Hepatocyte (in vitro differentiated cells): Measurements from ENCODE around the gene METTL25. TPM values are rescaled to one million over a fixed set of nuclear protein-coding genes. Genes with fewer than 3 reads are reported as not detected.
A peak's percentile ranks its signal among the peaks of the same experiment; 100 is the strongest.

Source experiments
- DNase-seq: peaks from one replicate; pipeline ENCODE4 v3.0.0-alpha.2; 2016; ENCODE audit warnings: low spot score
- H2AFZ ChIP-seq: fragments of 200-600 bp; sonication (generic); 2 replicates; pipeline ENCODE4 v1.6.0; 2016; ENCODE audit warnings: antibody characterized with exemption, mild to moderate bottlenecking
- H3K27ac ChIP-seq: fragments of 200-600 bp; sonication (generic); 2 replicates; pipeline ENCODE4 v1.5.1; 2016; ENCODE audit warnings: mild to moderate bottlenecking
- H3K27me3 ChIP-seq: fragments of 200-600 bp; sonication (generic); 2 replicates; pipeline ENCODE4 v1.6.1; 2016
- H3K36me3 ChIP-seq: fragments of 200-600 bp; sonication (generic); replicated peaks from 2 replicates; pipeline ENCODE4 v1.5.1; 2016; ENCODE audit warnings: low read depth; ENCODE audit not compliant: insufficient read depth
- H3K4me1 ChIP-seq: fragments of 200-600 bp; sonication (generic); 2 replicates; pipeline ENCODE4 v1.5.1; 2016; ENCODE audit warnings: mild to moderate bottlenecking, moderate library complexity; ENCODE audit not compliant: insufficient read depth
- H3K4me2 ChIP-seq: fragments of 200-600 bp; sonication (generic); 2 replicates; pipeline ENCODE4 v1.6.0; 2016
- H3K4me3 ChIP-seq: fragments of 200-600 bp; sonication (generic); 2 replicates; pipeline ENCODE4 v1.5.1; 2016; ENCODE audit warnings: mild to moderate bottlenecking
- H3K79me2 ChIP-seq: fragments of 200-600 bp; sonication (generic); 2 replicates; pipeline ENCODE4 v1.6.0; 2017; ENCODE audit warnings: mild to moderate bottlenecking
- H3K9me2 ChIP-seq: fragments of 200-600 bp; sonication (generic); replicated peaks from 2 replicates; pipeline ENCODE4 v1.6.0; 2017; ENCODE audit warnings: mild to moderate bottlenecking; ENCODE audit not compliant: insufficient read depth
- H3K9me3 ChIP-seq: fragments of 200-600 bp; sonication (generic); 2 replicates; pipeline ENCODE4 v1.5.1; 2016; ENCODE audit warnings: low read depth, mild to moderate bottlenecking
- H4K20me1 ChIP-seq: fragments of 200-600 bp; sonication (generic); 2 replicates; pipeline ENCODE4 v1.6.0; 2016; ENCODE audit warnings: mild to moderate bottlenecking; ENCODE audit not compliant: insufficient read depth, poor library complexity, severe bottlenecking
- EZH2 ChIP-seq: fragments of 200-600 bp; sonication (generic); IDR thresholded peaks from 2 replicates; pipeline ENCODE4 v1.6.1; 2016; ENCODE audit warnings: antibody characterized with exemption, mild to moderate bottlenecking, borderline replicate concordance
- EZH2phosphoT487 ChIP-seq: fragments of 200-600 bp; sonication (generic); IDR thresholded peaks from one replicate; pipeline ENCODE4 v1.6.1; 2018; ENCODE audit warnings: antibody characterized with exemption, mild to moderate bottlenecking, low read depth, moderate library complexity; ENCODE audit not compliant: unreplicated experiment, severe bottlenecking
- WGBS: methylation state at CpG from one replicate; pipeline ENCODE4 v1.1.6; 2016; ENCODE audit warnings: low lambda C conversion rate; ENCODE audit errors: missing lambda C conversion rate; 5-methylcytosine and 5-hydroxymethylcytosine counted together
- polyA plus RNA-seq: library from polyadenylated mRNA; unstranded; fragments of >200 nt; fragmentation: Nextera tagmentation; extraction: Ambion mirVana; gene quantifications from 2 replicates; pipeline ENCODE4 v1.2.1, GENCODE V29; 2016
- total RNA-seq: library from RNA; depleted of rRNA; stranded (reverse); fragments of >200 nt; gene quantifications from 2 replicates; pipeline ENCODE4 v1.2.3, GENCODE V29; 2014
- TF ChIP-seq, protein P1 (sequence below): fragments of 200-600 bp; sonication (generic); IDR thresholded peaks from 2 replicates; pipeline ENCODE4 v1.5.1; 2016; ENCODE audit warnings: antibody characterized with exemption, mild to moderate bottlenecking; ENCODE audit not compliant: poor library complexity

METTL25 gene
- total and polyA plus RNA-seq, 2 experiments from 2014 or later = 9.9 to 21.9 TPM

DNA sequence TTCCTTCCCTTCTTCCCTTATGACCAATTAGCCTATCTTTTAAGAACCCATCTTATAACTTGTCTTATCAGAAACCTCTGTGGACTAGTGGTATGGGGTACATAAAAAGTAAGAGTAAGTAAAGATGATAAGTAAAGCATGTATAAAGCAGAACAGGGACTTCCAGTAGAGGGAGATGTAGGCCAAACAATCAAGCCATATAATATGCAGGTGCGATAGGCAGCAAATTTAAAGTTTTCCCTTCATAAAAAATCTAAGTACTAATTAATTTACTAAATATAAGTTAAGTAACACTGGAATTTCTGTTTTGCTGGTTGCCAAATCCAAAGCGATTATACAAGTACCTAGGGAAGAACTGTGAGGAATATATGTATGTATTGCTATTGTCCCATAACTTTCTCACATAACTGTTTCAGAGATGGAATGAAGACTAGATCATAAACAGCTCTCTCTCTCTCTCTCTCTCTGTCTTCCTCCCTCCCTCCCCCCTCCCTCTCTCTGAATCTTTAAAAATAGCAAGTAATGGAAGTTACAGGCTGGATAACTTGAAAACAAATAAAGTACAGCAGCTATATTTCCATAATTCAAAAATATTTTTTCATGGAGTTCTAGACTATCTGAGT, 25.7 kb downstream of the METTL25 start:
- no peak overlapping the region for H3K27ac ChIP-seq
- H2AFZ ChIP-seq = no peak overlapping the region
- 73% methylated on average over 2 of the region's 2 CpGs for WGBS
- H3K4me2 ChIP-seq = no peak overlapping the region
- no peaks in the 10 kb centered on the region for H3K27me3 ChIP-seq
- H3K9me3 ChIP-seq = no peaks in the 10 kb centered on the region
- TF ChIP-seq, protein P1, sequence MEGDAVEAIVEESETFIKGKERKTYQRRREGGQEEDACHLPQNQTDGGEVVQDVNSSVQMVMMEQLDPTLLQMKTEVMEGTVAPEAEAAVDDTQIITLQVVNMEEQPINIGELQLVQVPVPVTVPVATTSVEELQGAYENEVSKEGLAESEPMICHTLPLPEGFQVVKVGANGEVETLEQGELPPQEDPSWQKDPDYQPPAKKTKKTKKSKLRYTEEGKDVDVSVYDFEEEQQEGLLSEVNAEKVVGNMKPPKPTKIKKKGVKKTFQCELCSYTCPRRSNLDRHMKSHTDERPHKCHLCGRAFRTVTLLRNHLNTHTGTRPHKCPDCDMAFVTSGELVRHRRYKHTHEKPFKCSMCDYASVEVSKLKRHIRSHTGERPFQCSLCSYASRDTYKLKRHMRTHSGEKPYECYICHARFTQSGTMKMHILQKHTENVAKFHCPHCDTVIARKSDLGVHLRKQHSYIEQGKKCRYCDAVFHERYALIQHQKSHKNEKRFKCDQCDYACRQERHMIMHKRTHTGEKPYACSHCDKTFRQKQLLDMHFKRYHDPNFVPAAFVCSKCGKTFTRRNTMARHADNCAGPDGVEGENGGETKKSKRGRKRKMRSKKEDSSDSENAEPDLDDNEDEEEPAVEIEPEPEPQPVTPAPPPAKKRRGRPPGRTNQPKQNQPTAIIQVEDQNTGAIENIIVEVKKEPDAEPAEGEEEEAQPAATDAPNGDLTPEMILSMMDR = peak; percentile 64
- TF ChIP-seq EZH2phosphoT487 (no peak), EZH2 (no peak)
- no peaks in the 10 kb centered on the region for H3K36me3 ChIP-seq
- DNase-seq = no peak
- H3K9me2 ChIP-seq = no peaks in the 10 kb centered on the region
- no peaks in the 10 kb centered on the region for H3K4me1 ChIP-seq
- no peak overlapping the region for H3K4me3 ChIP-seq
- H3K79me2 ChIP-seq = no peaks in the 10 kb centered on the region
- H4K20me1 ChIP-seq = no peaks in the 10 kb centered on the region

DNA sequence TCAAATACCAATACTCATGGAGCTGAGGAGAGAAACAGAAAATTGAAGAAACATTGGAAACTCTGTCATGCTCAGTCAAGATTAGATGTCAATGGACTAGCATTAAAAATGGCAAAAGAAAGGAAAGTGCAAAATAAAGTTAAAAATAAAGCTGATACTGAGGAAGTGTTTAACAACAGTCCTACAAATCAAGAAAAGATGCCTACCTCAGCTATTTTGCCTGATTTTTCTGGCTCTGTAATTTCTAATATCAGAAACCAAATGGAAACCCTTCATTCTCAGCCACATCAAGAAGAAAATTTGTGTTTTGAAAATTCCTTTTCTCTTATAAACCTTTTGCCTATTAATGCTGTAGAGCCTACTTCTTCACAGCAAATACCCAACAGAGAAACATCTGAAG, 40.5 kb downstream of the METTL25 start:
- H3K9me3 ChIP-seq = no peaks in the 10 kb centered on the region

DNA sequence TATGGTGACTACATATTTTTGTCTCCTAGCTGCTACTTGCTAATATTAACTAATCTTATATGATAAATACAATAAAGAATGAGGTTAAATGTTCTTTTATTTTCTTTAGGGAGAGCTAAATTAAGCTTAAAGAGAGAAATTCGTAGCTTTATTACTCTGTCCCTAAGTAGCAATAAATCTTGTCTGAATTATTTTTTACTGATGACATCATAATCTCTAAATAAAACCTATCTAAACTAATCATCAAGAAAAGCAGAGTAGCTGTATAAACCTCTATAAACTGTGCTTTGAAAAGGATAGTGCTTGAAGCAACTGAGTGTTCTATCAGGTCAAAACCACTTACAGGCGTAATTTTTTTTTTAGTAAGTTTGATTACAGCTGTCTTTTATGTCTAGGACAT, 42.5 kb downstream of the METTL25 start:
- Histone ChIP-seq H3K9me3 (no peaks in the 10 kb centered on the region), H3K4me2 (no peak overlapping the region), H3K79me2 (no peaks in the 10 kb centered on the region), H2AFZ (no peak overlapping the region), H3K36me3 (no peaks in the 10 kb centered on the region), H3K4me3 (no peak overlapping the region), H4K20me1 (no peaks in the 10 kb centered on the region), H3K9me2 (no peaks in the 10 kb centered on the region), H3K27ac (no peak overlapping the region), H3K4me1 (no peaks in the 10 kb centered on the region), H3K27me3 (no peaks in the 10 kb centered on the region)
- no peak for DNase-seq
- TF ChIP-seq, protein P1 = no peak
- TF ChIP-seq EZH2phosphoT487 (no peak), EZH2 (no peak)
- 88% methylated on average over 2 of the region's 2 CpGs for WGBS

More for the DNA sequence above, 40.5 kb downstream of the METTL25 start:
- no peaks in the 10 kb centered on the region for H3K36me3 ChIP-seq
- no peak overlapping the region for H2AFZ ChIP-seq
- TF ChIP-seq EZH2 (no peak), EZH2phosphoT487 (no peak)
- TF ChIP-seq, protein P1 = no peak
- no peaks in the 10 kb centered on the region for H3K9me2 ChIP-seq
- H3K79me2 ChIP-seq = no peaks in the 10 kb centered on the region
- no peak overlapping the region for H3K4me2 ChIP-seq
- H3K4me1 ChIP-seq = no peaks in the 10 kb centered on the region
- no peaks in the 10 kb centered on the region for H3K27me3 ChIP-seq
- H3K27ac ChIP-seq = no peak overlapping the region
- H4K20me1 ChIP-seq = no peaks in the 10 kb centered on the region
- no peak for DNase-seq
- H3K4me3 ChIP-seq = no peak overlapping the region
